Endodermal cell (in vitro differentiated cells): ENCODE data around the gene TRPC1. TPM values are rescaled to one million over a fixed set of nuclear protein-coding genes. Genes with fewer than 3 reads are reported as not detected.
A peak's percentile ranks its signal among the peaks of the same experiment; 100 is the strongest.

Experiments used
- DNase-seq: peaks from one replicate; pipeline ENCODE4 v3.0.0-alpha.2; 2017
- H3K27ac ChIP-seq: 2 replicates; pipeline ENCODE4 v1.5.1; 2013; ENCODE audit warnings: mild to moderate bottlenecking, low read depth, low read length, moderate library complexity
- H3K27me3 ChIP-seq: 2 replicates; pipeline ENCODE4 v1.6.1; 2013; ENCODE audit warnings: mild to moderate bottlenecking, low read length, moderate library complexity; ENCODE audit not compliant: insufficient read depth, control insufficient read depth, poor library complexity, severe bottlenecking
- H3K36me3 ChIP-seq: 2 replicates; pipeline ENCODE4 v1.7.0; 2013; ENCODE audit warnings: mild to moderate bottlenecking, low read length, moderate library complexity; ENCODE audit not compliant: control insufficient read depth, insufficient read depth
- H3K4me1 ChIP-seq: one replicate; pipeline ENCODE4 v1.7.0; 2013; ENCODE audit warnings: low read length; ENCODE audit not compliant: control insufficient read depth, insufficient read depth
- H3K4me3 ChIP-seq: 2 replicates; pipeline ENCODE4 v1.5.1; 2013; ENCODE audit warnings: mild to moderate bottlenecking, low read length, moderate library complexity
- H3K9ac ChIP-seq: 2 replicates; pipeline ENCODE4 v1.6.1; 2013; ENCODE audit warnings: mild to moderate bottlenecking, low read length, moderate library complexity; ENCODE audit not compliant: poor library complexity, severe bottlenecking; ENCODE audit errors: extremely low read depth
- H3K9me3 ChIP-seq: 2 replicates; pipeline ENCODE4 v1.6.1; 2013; ENCODE audit warnings: mild to moderate bottlenecking, low read length, moderate library complexity; ENCODE audit not compliant: control insufficient read depth
- H3K27ac Mint-ChIP-seq: 2 replicates; pipeline ENCODE4 v1.8.0; 2020; ENCODE audit warnings: mixed read lengths
- H3K27me3 Mint-ChIP-seq: 2 replicates; pipeline ENCODE4 v1.8.0; 2021; ENCODE audit warnings: mild to moderate bottlenecking, mixed read lengths; ENCODE audit not compliant: insufficient read depth
- H3K36me3 Mint-ChIP-seq: 2 replicates; pipeline ENCODE4 v1.8.0; 2020; ENCODE audit warnings: low read depth, mixed read lengths
- H3K4me1 Mint-ChIP-seq: 2 replicates; pipeline ENCODE4 v1.8.0; 2020; ENCODE audit warnings: mixed read lengths
- H3K4me3 Mint-ChIP-seq: 2 replicates; pipeline ENCODE4 v1.8.0; 2020; ENCODE audit warnings: mild to moderate bottlenecking, moderate library complexity, mixed read lengths
- H3K9me3 Mint-ChIP-seq: 2 replicates; pipeline ENCODE4 v1.8.0; 2020; ENCODE audit warnings: mild to moderate bottlenecking, mixed read lengths
- WGBS, 2 experiments: methylation state at CpG; one replicate each; pipeline versions ENCODE4 v1.1.5 to v1.1.7; 2013; ENCODE audit warnings: missing lambda C conversion rate in 2 of 2, mixed read lengths in 1 of 2; ENCODE audit not compliant: insufficient coverage in 1 of 2, insufficient read length in 1 of 2; 5-methylcytosine and 5-hydroxymethylcytosine counted together
- long read RNA-seq, 4 experiments: library from polyadenylated mRNA in 2 of 4; library from RNA in 1 of 4; library from capped mRNA in 1 of 4; stranded (forward) in 3 of 4; unstranded in 1 of 4; transcript quantifications; one replicate each; pipeline ENCODE4 v2.0.0, GENCODE V29; 2020 to 2021; ENCODE audit warnings: inconsistent platforms in 1 of 4
- polyA plus RNA-seq, 2 experiments: library from polyadenylated mRNA; stranded (reverse); fragments of 50-300 nt; gene quantifications; one replicate each; pipeline ENCODE4 v1.2.3, GENCODE V29; 2013
- total RNA-seq, 2 donors: library from RNA; stranded (reverse); fragmentation: NEBNext Ultra II Directional in 1 of 2; extraction: Animal tissue kit (Norgen Biotek cat#: 25700) in 1 of 2; gene quantifications; 2 replicates in 1 of 2; 3 replicates in 1 of 2; pipeline ENCODE4 v1.2.1, GENCODE V29; 2021
- TF ChIP-seq, protein P1 (sequence below): fragments of 200-600 bp; sonication (generic); conservative IDR thresholded peaks from 2 replicates; pipeline ENCODE4 v1.5.0; 2021; ENCODE audit warnings: antibody characterized with exemption, mild to moderate bottlenecking

TRPC1 gene
- 10 to 100 TPM; 18.2 to 18.9 TPM for total RNA-seq
- polyA plus RNA-seq (2013, experiment 1 of 2), result 22.4 TPM
- 18.8 TPM for polyA plus RNA-seq (2013, experiment 2 of 2)
- long read RNA-seq, experiment 1, partial matches to known transcripts, result 0 of 5 reads
- long read RNA-seq, experiment 1, other reads (novel, unspliced or antisense), result 5 of 5 reads
- long read RNA-seq, experiment 2, full-length matches to known transcripts, result 18 of 52 reads
- long read RNA-seq, experiment 2, partial matches to known transcripts, result 9 of 52 reads
- long read RNA-seq, experiment 2, other reads (novel, unspliced or antisense), result 25 of 52 reads
- long read RNA-seq, experiment 3, full-length matches to known transcripts, result 2 of 48 reads
- long read RNA-seq, experiment 3, partial matches to known transcripts, result 5 of 48 reads
- long read RNA-seq, experiment 3, other reads (novel, unspliced or antisense), result 41 of 48 reads
- long read RNA-seq, experiment 4, partial matches to known transcripts, result 3 of 9 reads
- long read RNA-seq, experiment 4, other reads (novel, unspliced or antisense), result 6 of 9 reads

DNA sequence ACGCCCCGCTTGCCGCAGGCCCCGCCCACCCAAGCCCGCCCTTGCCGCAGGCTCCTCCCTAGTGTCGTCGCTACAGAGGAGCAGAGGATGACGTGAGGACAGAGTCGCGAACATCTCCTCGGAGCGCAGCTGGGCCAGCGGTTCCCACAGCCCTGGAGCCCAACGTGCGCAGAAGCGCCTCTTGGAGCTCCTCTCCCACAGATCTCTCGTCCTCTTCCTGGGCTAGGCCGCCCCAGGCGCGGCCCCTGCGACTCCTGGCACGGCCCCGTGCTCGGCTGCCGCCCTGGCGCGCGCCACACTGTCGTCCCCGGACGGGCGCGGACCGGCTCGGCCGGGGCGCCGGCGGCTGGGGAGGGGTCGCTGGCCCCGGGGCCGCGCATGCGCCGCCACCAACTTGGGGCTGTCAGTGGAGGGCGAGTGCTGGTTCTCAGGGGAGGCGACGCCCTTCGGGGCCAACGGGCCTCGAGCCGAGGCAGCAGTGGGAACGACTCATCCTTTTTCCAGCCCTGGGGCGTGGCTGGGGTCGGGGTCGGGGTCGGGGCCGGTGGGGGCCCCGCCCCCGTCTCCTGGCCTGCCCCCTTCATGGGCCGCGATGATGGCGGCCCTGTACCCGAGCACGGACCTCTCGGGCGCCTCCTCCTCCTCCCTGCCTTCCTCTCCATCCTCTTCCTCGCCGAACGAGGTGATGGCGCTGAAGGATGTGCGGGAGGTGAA lies at the start of gene TRPC1:
TRPC1 (plus strand) TSS at position 67 of the 714 bp plus-strand sequence; CDS start at position 593, 526 bp downstream.
- H3K27ac ChIP-seq, result peak within 1 kb of the TSS; percentile 98
- H3K4me1 Mint-ChIP-seq, result peaks cover 11% of the 10 kb centered on the region
- WGBS, 2 experiments, result 0% methylated on average over 7 to 70 of the region's 73 CpGs

DNA sequence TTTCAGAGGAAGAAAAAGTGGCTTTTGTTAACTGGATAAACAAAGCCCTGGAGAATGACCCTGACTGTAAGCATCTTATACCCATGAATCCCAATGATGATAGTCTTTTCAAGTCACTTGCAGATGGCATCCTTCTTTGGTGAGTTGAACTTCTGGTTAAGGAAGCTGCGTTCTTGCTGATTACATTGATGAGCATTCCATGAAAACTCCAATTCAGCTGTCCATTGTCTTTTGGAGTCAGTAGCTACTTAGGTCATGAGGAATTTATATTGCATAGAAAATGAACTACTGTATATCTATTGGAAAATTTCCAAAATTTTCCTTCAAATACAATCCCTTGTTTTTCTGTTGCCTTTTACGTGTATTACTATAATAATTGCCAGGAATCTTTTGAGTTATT lies 47.7 kb upstream of the TRPC1 start:
- Histone ChIP-seq H3K9me3 (no peaks in the 10 kb centered on the region), H3K27ac (no peak overlapping the region), H3K27me3 (no peaks in the 10 kb centered on the region), H3K4me3 (no peak overlapping the region), H3K4me1 (no peaks in the 10 kb centered on the region), H3K9ac (no peak overlapping the region), H3K36me3 (no peaks in the 10 kb centered on the region)
- Mint-ChIP-seq H3K36me3 (peaks cover 1% of the 10 kb centered on the region), H3K4me1 (no peaks in the 10 kb centered on the region), H3K9me3 (no peaks in the 10 kb centered on the region), H3K4me3 (no peak overlapping the region), H3K27me3 (no peaks in the 10 kb centered on the region), H3K27ac (no peak overlapping the region)
- TF ChIP-seq, protein P1, sequence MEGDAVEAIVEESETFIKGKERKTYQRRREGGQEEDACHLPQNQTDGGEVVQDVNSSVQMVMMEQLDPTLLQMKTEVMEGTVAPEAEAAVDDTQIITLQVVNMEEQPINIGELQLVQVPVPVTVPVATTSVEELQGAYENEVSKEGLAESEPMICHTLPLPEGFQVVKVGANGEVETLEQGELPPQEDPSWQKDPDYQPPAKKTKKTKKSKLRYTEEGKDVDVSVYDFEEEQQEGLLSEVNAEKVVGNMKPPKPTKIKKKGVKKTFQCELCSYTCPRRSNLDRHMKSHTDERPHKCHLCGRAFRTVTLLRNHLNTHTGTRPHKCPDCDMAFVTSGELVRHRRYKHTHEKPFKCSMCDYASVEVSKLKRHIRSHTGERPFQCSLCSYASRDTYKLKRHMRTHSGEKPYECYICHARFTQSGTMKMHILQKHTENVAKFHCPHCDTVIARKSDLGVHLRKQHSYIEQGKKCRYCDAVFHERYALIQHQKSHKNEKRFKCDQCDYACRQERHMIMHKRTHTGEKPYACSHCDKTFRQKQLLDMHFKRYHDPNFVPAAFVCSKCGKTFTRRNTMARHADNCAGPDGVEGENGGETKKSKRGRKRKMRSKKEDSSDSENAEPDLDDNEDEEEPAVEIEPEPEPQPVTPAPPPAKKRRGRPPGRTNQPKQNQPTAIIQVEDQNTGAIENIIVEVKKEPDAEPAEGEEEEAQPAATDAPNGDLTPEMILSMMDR, result no peak
- DNase-seq, result no peak
- 94% methylated on average over 2 of the region's 2 CpGs for WGBS, 2 experiments

More for the DNA sequence above, at the start of gene TRPC1:
- H3K36me3 ChIP-seq, result no peaks in the 10 kb centered on the region
- peaks cover 2% of the 10 kb centered on the region for H3K27me3 Mint-ChIP-seq
- H3K27me3 ChIP-seq, result no peaks in the 10 kb centered on the region
- H3K9me3 ChIP-seq, result no peaks in the 10 kb centered on the region
- peak; percentile 95 for DNase-seq
- H3K4me1 ChIP-seq, result no peaks in the 10 kb centered on the region
- peak within 1 kb of the TSS; percentile 85 for H3K9ac ChIP-seq
- TF ChIP-seq, protein P1, result no peak
- peak within 1 kb of the TSS; percentile 88 for H3K4me3 Mint-ChIP-seq
- H3K36me3 Mint-ChIP-seq, result peaks cover 3% of the 10 kb centered on the region
- peak within 1 kb of the TSS; percentile 98 for H3K27ac Mint-ChIP-seq
- peaks cover 9% of the 10 kb centered on the region for H3K9me3 Mint-ChIP-seq
- H3K4me3 ChIP-seq, result peak within 1 kb of the TSS; percentile 86

DNA sequence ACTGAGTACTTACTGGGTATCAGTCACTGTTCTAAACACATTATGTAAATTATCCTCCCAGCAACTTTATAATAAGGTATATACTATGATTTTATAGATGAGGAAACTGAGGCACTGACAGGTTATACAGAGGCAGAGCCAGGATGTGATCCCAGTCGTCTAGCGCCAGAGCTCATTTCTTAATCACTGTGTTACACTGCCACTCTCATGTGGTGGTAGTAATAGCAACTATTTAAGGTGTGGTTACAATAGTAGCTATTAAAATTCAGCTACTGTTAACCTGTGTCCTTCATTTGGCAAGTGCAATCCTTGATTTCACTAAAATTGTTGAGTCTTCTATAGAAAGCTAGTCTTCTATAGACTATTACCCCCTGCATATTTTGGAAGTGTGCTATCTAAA lies 43.1 kb upstream of the TRPC1 start:
- 81% methylated on average over 2 of the region's 2 CpGs; no CpG with 5 or more reads in 1 of the 2 experiments for WGBS, 2 experiments
- no peak for DNase-seq
- H3K4me1 Mint-ChIP-seq, result peaks cover 4% of the 10 kb centered on the region
- H3K9me3 ChIP-seq, result no peaks in the 10 kb centered on the region
- H3K27me3 Mint-ChIP-seq, result no peaks in the 10 kb centered on the region
- no peaks in the 10 kb centered on the region for H3K36me3 ChIP-seq
- no peak overlapping the region for H3K9ac ChIP-seq
- peaks cover 1% of the 10 kb centered on the region for H3K36me3 Mint-ChIP-seq
- H3K4me3 Mint-ChIP-seq, result no peak overlapping the region
- no peaks in the 10 kb centered on the region for H3K27me3 ChIP-seq
- H3K4me1 ChIP-seq, result no peaks in the 10 kb centered on the region
- H3K9me3 Mint-ChIP-seq, result no peaks in the 10 kb centered on the region
- H3K27ac Mint-ChIP-seq, result no peak overlapping the region
- H3K4me3 ChIP-seq, result no peak overlapping the region
- H3K27ac ChIP-seq, result no peak overlapping the region
- TF ChIP-seq, protein P1, result no peak
